GM18517 (cell line): ENCODE results near the gene COQ7.

Experiments used
- ATAC-seq: cut with Tn5 transposase; IDR thresholded peaks from one replicate; pipeline ENCODE4 v1.9.1; 2021; ENCODE audit warnings: mild to moderate bottlenecking, moderate library complexity; ENCODE audit not compliant: unreplicated experiment

Gene COQ7

GRCh38 chr16:19110537-19111360 lies 43.3 kb downstream of the COQ7 start:
- no peak for ATAC-seq

GRCh38 chr16:19112099-19112407 lies 44.6 kb downstream of the COQ7 start:
- ATAC-seq = no peak

- no peak for ATAC-seq
Measured at GRCh38 chr16:19113577-19114358, 46.4 kb downstream of the COQ7 start, which contains the start of gene ITPRIPL2. TSS of gene ITPRIPL2 (plus strand) at chr16:19113964. CDS start at chr16:19114462, 498 bp downstream.

GRCh38 chr16:19114359-19115147 lies 47.1 kb downstream of the COQ7 start:
- ATAC-seq = no peak

- no peak for ATAC-seq
Measured at GRCh38 chr16:19115148-19116021, 48.0 kb downstream of the COQ7 start.

- ATAC-seq = no peak
Measured at GRCh38 chr16:19116711-19117449, 49.5 kb downstream of the COQ7 start.

GRCh38 chr16:19118938-19119431 lies 51.6 kb downstream of the COQ7 start:
- ATAC-seq = no peak

- no peak for ATAC-seq
Measured at GRCh38 chr16:19119564-19119963, 52.1 kb downstream of the COQ7 start.

- ATAC-seq = no peak
Measured at GRCh38 chr16:19123535-19124178, 56.2 kb downstream of the COQ7 start.

GRCh38 chr16:19126300-19126699 lies 58.9 kb downstream of the COQ7 start:
- no peak for ATAC-seq

GRCh38 chr16:19127205-19127604 lies 59.8 kb downstream of the COQ7 start:
- peak; percentile 35 for ATAC-seq

- ATAC-seq = peak; percentile 58
Measured at GRCh38 chr16:19127674-19128131, 60.3 kb downstream of the COQ7 start.

GRCh38 chr16:19128454-19129200 lies 61.2 kb downstream of the COQ7 start:
- no peak for ATAC-seq
